GM12872 (cell line): Measurements from ENCODE around the gene TTC38.

ENCODE experiments used
- CTCF ChIP-seq: IDR thresholded peaks from 3 replicates; pipeline ENCODE4 v1.5.1; 2011; ENCODE audit warnings: low read depth, mild to moderate bottlenecking, low read length, moderate library complexity; ENCODE audit not compliant: insufficient read depth

The TTC38 gene

DNA sequence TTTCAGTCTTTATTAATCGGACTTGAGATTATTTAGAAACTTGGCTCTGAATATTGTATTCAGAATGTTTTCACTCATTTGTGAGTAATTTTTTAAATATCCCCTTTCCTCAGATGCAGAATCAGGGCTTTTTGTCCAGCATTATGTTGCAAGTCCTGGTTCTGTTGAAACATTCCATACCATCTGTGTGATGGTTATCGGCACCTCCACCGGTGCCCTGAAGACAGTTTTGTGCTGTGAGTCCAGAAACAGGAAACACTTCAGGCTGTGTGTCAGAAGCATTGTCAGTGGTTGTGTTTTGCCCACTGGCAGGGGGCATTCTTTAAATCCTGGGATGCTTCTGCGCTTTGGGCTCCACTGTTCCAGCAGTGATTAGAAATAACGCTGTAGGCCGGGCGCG, 38.1 kb upstream of the TTC38 start:
- TF ChIP-seq CTCF, result no peak

DNA sequence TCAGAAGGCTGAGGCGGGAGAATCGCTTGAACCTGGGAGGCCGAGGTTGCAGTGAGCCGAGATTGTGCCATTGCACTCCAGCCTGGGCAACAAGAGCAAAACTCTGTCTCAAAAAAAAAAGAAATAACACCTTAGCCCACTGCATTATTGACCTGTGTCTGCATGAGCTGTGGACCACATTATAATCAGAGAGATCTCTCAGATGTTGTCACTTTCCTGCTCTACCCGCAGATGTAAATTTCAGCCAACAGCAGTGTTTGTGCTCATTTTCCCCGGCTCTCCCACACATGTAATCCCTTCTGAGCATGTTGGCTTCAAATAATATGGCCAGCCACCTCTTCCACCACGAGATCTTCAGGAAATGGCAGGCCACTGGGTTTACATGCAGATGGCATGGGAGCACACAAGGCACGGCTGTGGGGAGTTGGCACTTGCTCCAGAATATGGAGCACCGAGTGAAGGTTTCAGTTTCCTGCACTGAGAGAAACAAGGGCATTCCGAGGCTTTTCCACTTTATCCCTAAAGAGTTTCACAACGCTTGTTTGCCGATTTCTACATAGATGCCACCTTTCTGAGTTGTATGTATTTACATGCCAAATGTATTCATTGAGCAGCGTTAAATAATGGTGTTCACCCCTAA, 37.4 kb upstream of the TTC38 start:
- TF ChIP-seq CTCF, result no peak

- no peak for TF ChIP-seq CTCF
Observed at GRCh38 chr22:46233231-46233630, 34.6 kb upstream of the TTC38 start.

GRCh38 chr22:46234969-46235368, 32.8 kb upstream of the TTC38 start:
- no peak for TF ChIP-seq CTCF

- no peak for TF ChIP-seq CTCF
Observed at GRCh38 chr22:46237453-46238124, 30.2 kb upstream of the TTC38 start.

GRCh38 chr22:46238541-46238940, 29.3 kb upstream of the TTC38 start:
- no peak for TF ChIP-seq CTCF

DNA sequence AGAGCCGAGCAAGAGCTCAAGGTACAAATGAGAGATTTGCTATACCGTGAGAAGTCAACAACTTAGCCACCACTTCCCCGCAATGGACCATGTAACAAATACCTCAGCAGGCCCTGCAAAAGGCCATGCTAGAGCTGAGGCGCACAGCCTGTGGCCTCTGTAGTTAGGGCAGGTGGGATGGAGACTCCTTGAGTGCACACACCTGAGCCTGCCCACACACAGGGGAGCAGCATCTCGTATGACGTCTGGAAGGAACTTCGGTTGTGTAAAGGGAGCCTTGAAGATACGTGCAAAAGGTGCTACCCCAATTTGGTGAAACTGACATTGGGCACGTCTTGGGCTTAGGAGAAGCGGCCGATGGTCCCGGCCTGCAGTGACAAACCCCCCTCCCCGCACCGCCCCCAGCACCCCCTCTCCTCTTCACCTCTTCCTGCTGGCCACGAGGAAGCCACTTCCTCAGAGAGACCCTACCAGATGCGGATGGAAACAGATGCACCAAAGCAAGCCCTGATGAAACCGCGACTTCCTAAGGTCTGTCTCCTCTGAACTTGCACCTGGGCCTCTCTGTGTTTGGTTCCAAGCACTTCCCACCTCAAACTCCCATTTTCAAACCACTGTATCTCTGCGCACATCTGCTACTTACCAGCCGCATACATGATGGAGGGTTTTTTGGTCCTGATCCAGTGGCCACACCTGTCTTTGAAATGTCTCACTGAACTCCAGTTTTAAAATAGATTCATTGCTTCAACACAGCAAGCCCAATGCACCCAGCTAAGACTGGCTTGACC, 28.4 kb upstream of the TTC38 start:
- no peak for TF ChIP-seq CTCF
